Hepatocyte (in vitro differentiated cells): ENCODE data around the gene SUPT16H. TPM values are rescaled to one million over a fixed set of nuclear protein-coding genes. Genes with fewer than 3 reads are reported as not detected.

Source experiments
- DNase-seq: peaks from one replicate; pipeline ENCODE4 v3.0.0-alpha.2; 2016; ENCODE audit warnings: low spot score
- H2AFZ ChIP-seq: fragments of 200-600 bp; sonication (generic); 2 replicates; pipeline ENCODE4 v1.6.0; 2016; ENCODE audit warnings: antibody characterized with exemption, mild to moderate bottlenecking
- H3K27ac ChIP-seq: fragments of 200-600 bp; sonication (generic); 2 replicates; pipeline ENCODE4 v1.5.1; 2016; ENCODE audit warnings: mild to moderate bottlenecking
- H3K27me3 ChIP-seq: fragments of 200-600 bp; sonication (generic); 2 replicates; pipeline ENCODE4 v1.6.1; 2016
- H3K36me3 ChIP-seq: fragments of 200-600 bp; sonication (generic); replicated peaks from 2 replicates; pipeline ENCODE4 v1.5.1; 2016; ENCODE audit warnings: low read depth; ENCODE audit not compliant: insufficient read depth
- H3K4me1 ChIP-seq: fragments of 200-600 bp; sonication (generic); 2 replicates; pipeline ENCODE4 v1.5.1; 2016; ENCODE audit warnings: mild to moderate bottlenecking, moderate library complexity; ENCODE audit not compliant: insufficient read depth
- H3K4me2 ChIP-seq: fragments of 200-600 bp; sonication (generic); 2 replicates; pipeline ENCODE4 v1.6.0; 2016
- H3K4me3 ChIP-seq: fragments of 200-600 bp; sonication (generic); 2 replicates; pipeline ENCODE4 v1.5.1; 2016; ENCODE audit warnings: mild to moderate bottlenecking
- H3K79me2 ChIP-seq: fragments of 200-600 bp; sonication (generic); 2 replicates; pipeline ENCODE4 v1.6.0; 2017; ENCODE audit warnings: mild to moderate bottlenecking
- H3K9me2 ChIP-seq: fragments of 200-600 bp; sonication (generic); replicated peaks from 2 replicates; pipeline ENCODE4 v1.6.0; 2017; ENCODE audit warnings: mild to moderate bottlenecking; ENCODE audit not compliant: insufficient read depth
- H3K9me3 ChIP-seq: fragments of 200-600 bp; sonication (generic); 2 replicates; pipeline ENCODE4 v1.5.1; 2016; ENCODE audit warnings: low read depth, mild to moderate bottlenecking
- H4K20me1 ChIP-seq: fragments of 200-600 bp; sonication (generic); 2 replicates; pipeline ENCODE4 v1.6.0; 2016; ENCODE audit warnings: mild to moderate bottlenecking; ENCODE audit not compliant: insufficient read depth, poor library complexity, severe bottlenecking
- CTCF ChIP-seq: fragments of 200-600 bp; sonication (generic); IDR thresholded peaks from 2 replicates; pipeline ENCODE4 v1.5.1; 2016; ENCODE audit warnings: antibody characterized with exemption, mild to moderate bottlenecking; ENCODE audit not compliant: poor library complexity
- EZH2 ChIP-seq: fragments of 200-600 bp; sonication (generic); IDR thresholded peaks from 2 replicates; pipeline ENCODE4 v1.6.1; 2016; ENCODE audit warnings: antibody characterized with exemption, mild to moderate bottlenecking, borderline replicate concordance
- EZH2phosphoT487 ChIP-seq: fragments of 200-600 bp; sonication (generic); IDR thresholded peaks from one replicate; pipeline ENCODE4 v1.6.1; 2018; ENCODE audit warnings: antibody characterized with exemption, mild to moderate bottlenecking, low read depth, moderate library complexity; ENCODE audit not compliant: unreplicated experiment, severe bottlenecking
- WGBS: methylation state at CpG from one replicate; pipeline ENCODE4 v1.1.6; 2016; ENCODE audit warnings: low lambda C conversion rate; ENCODE audit errors: missing lambda C conversion rate; 5-methylcytosine and 5-hydroxymethylcytosine counted together
- polyA plus RNA-seq: library from polyadenylated mRNA; unstranded; fragments of >200 nt; fragmentation: Nextera tagmentation; extraction: Ambion mirVana; gene quantifications from 2 replicates; pipeline ENCODE4 v1.2.1, GENCODE V29; 2016
- total RNA-seq: library from RNA; depleted of rRNA; stranded (reverse); fragments of >200 nt; gene quantifications from 2 replicates; pipeline ENCODE4 v1.2.3, GENCODE V29; 2014

Gene SUPT16H
- total and polyA plus RNA-seq, 2 experiments from 2014 or later = 44.2 to 58.1 TPM

- DNase-seq = no peak
- Histone ChIP-seq H3K36me3 (peaks cover 10% of the 10 kb centered on the region), H3K4me3 (no peak overlapping the region), H3K27ac (no peak overlapping the region), H3K9me2 (no peaks in the 10 kb centered on the region), H4K20me1 (no peaks in the 10 kb centered on the region), H3K9me3 (no peaks in the 10 kb centered on the region), H3K27me3 (no peaks in the 10 kb centered on the region), H3K4me1 (no peaks in the 10 kb centered on the region), H3K79me2 (peaks cover 4% of the 10 kb centered on the region), H2AFZ (no peak overlapping the region), H3K4me2 (no peak overlapping the region)
- WGBS = 98% methylated on average over 6 of the region's 6 CpGs
- TF ChIP-seq CTCF (no peak), EZH2 (no peak), EZH2phosphoT487 (no peak)
Observed at GRCh38 chr14:21367582-21368144, 16.2 kb downstream of the SUPT16H start.

- no peak overlapping the region for H3K4me2 ChIP-seq
- DNase-seq = no peak
- no peaks in the 10 kb centered on the region for H3K9me3 ChIP-seq
- WGBS = 99% methylated on average over 4 of the region's 4 CpGs
- H3K27me3 ChIP-seq = no peaks in the 10 kb centered on the region
- H4K20me1 ChIP-seq = no peaks in the 10 kb centered on the region
- H2AFZ ChIP-seq = no peak overlapping the region
- H3K27ac ChIP-seq = no peak overlapping the region
- H3K9me2 ChIP-seq = no peaks in the 10 kb centered on the region
- peaks cover 19% of the 10 kb centered on the region for H3K36me3 ChIP-seq
- TF ChIP-seq CTCF (no peak), EZH2 (no peak), EZH2phosphoT487 (no peak)
- H3K79me2 ChIP-seq = no peaks in the 10 kb centered on the region
- H3K4me1 ChIP-seq = no peaks in the 10 kb centered on the region
- H3K4me3 ChIP-seq = no peak overlapping the region
Observed at GRCh38 chr14:21356511-21356910, 27.3 kb downstream of the SUPT16H start.

GRCh38 chr14:21352587-21352986, 31.2 kb downstream of the SUPT16H start:
- WGBS = 96% methylated on average over 9 of the region's 9 CpGs
- no peak overlapping the region for H3K4me3 ChIP-seq
- no peak overlapping the region for H2AFZ ChIP-seq
- no peaks in the 10 kb centered on the region for H3K9me2 ChIP-seq
- no peak overlapping the region for H3K4me2 ChIP-seq
- no peaks in the 10 kb centered on the region for H4K20me1 ChIP-seq
- H3K36me3 ChIP-seq = peaks cover 9% of the 10 kb centered on the region
- H3K9me3 ChIP-seq = no peaks in the 10 kb centered on the region
- no peaks in the 10 kb centered on the region for H3K27me3 ChIP-seq
- H3K79me2 ChIP-seq = no peaks in the 10 kb centered on the region
- H3K27ac ChIP-seq = no peak overlapping the region
- no peak for DNase-seq
- TF ChIP-seq EZH2phosphoT487 = no peak
- TF ChIP-seq EZH2 = no peak
- TF ChIP-seq CTCF = no peak
- H3K4me1 ChIP-seq = no peaks in the 10 kb centered on the region

GRCh38 chr14:21350539-21350938, 33.3 kb downstream of the SUPT16H start:
- DNase-seq = no peak
- Histone ChIP-seq H2AFZ (no peak overlapping the region), H3K4me1 (no peaks in the 10 kb centered on the region), H3K4me3 (no peak overlapping the region), H3K4me2 (no peak overlapping the region), H3K36me3 (peaks cover 9% of the 10 kb centered on the region), H4K20me1 (no peaks in the 10 kb centered on the region), H3K9me3 (no peaks in the 10 kb centered on the region), H3K27me3 (no peaks in the 10 kb centered on the region), H3K9me2 (no peaks in the 10 kb centered on the region), H3K27ac (no peak overlapping the region), H3K79me2 (no peaks in the 10 kb centered on the region)
- WGBS = 16% methylated on average over 3 of the region's 3 CpGs
- TF ChIP-seq EZH2phosphoT487 (no peak), EZH2 (no peak), CTCF (no peak)
